OCI-LY1 (cell line): Measurements from ENCODE around the gene CFAP74.

Experiments used
- H2AFZ ChIP-seq: fragments of 200-600 bp; sonication (generic), shearing (Covaris generic); 2 replicates; pipeline ENCODE4 v1.6.0; 2014; ENCODE audit warnings: antibody characterized with exemption, mild to moderate bottlenecking, low read length
- H3F3A ChIP-seq: fragments of 200-600 bp; sonication (generic), shearing (Covaris generic); 2 replicates; pipeline ENCODE4 v1.6.0; 2014; ENCODE audit warnings: mild to moderate bottlenecking, antibody characterized with exemption, low read length, moderate library complexity; ENCODE audit not compliant: insufficient read depth
- H3K27ac ChIP-seq: fragments of 200-600 bp; sonication (generic); 2 replicates; pipeline ENCODE4 v1.5.1; 2014; ENCODE audit warnings: low read length, mixed run types, mild to moderate bottlenecking, low read depth; ENCODE audit not compliant: poor library complexity, severe bottlenecking
- H3K27me3 ChIP-seq: fragments of 200-600 bp; sonication (generic); 2 replicates; pipeline ENCODE4 v1.6.0; 2014; ENCODE audit warnings: antibody characterized with exemption, mild to moderate bottlenecking, low read length, moderate library complexity; ENCODE audit not compliant: insufficient read depth
- H3K36me3 ChIP-seq: fragments of 200-600 bp; sonication (generic); 2 replicates; pipeline ENCODE4 v1.6.1; 2014; ENCODE audit warnings: mild to moderate bottlenecking, antibody characterized with exemption, low read length, moderate library complexity, mixed read lengths; ENCODE audit not compliant: insufficient read depth
- H3K4me1 ChIP-seq: fragments of 200-600 bp; sonication (generic); 2 replicates; pipeline ENCODE4 v1.5.1; 2014; ENCODE audit warnings: mild to moderate bottlenecking, low read length, moderate library complexity; ENCODE audit not compliant: insufficient read depth, severe bottlenecking
- H3K4me2 ChIP-seq: fragments of 200-600 bp; sonication (generic), shearing (Covaris generic); 2 replicates; pipeline ENCODE4 v1.6.1; 2014; ENCODE audit warnings: low read length
- H3K4me3 ChIP-seq: fragments of 200-600 bp; sonication (generic); 2 replicates; pipeline ENCODE4 v1.5.1; 2014; ENCODE audit warnings: low read length, low read depth, mild to moderate bottlenecking, mixed read lengths; ENCODE audit not compliant: poor library complexity, severe bottlenecking
- H3K79me2 ChIP-seq: fragments of 200-600 bp; shearing (Covaris generic); 2 replicates; pipeline ENCODE4 v1.6.1; 2016; ENCODE audit warnings: mixed run types, low read length, mixed read lengths; ENCODE audit not compliant: insufficient read depth
- H3K9ac ChIP-seq: fragments of 200-600 bp; sonication (generic), shearing (Covaris generic); 2 replicates; pipeline ENCODE4 v1.6.1; 2014; ENCODE audit warnings: mild to moderate bottlenecking, low read length, mixed read lengths
- H3K9me2 ChIP-seq: fragments of 200-600 bp; sonication (generic), shearing (Covaris generic); 2 replicates; pipeline ENCODE4 v1.6.1; 2014; ENCODE audit warnings: low read depth, mild to moderate bottlenecking, low read length, mixed read lengths
- H3K9me3 ChIP-seq: fragments of 200-600 bp; shearing (Covaris generic); 2 replicates; pipeline ENCODE4 v1.6.1; 2014; ENCODE audit warnings: low read length, mixed read lengths
- H4K20me1 ChIP-seq: fragments of 200-600 bp; sonication (generic), shearing (Covaris generic); 2 replicates; pipeline ENCODE4 v1.6.0; 2016; ENCODE audit warnings: mild to moderate bottlenecking, low read length; ENCODE audit not compliant: insufficient read depth
- EZH2 ChIP-seq: fragments of 200-600 bp; sonication (generic), shearing (Covaris generic); IDR thresholded peaks from 2 replicates; pipeline ENCODE4 v1.8.0; 2017; ENCODE audit warnings: borderline replicate concordance, mixed run types, mild to moderate bottlenecking, antibody characterized with exemption, low read length, moderate library complexity, mixed read lengths
- TF ChIP-seq, protein P1 (sequence below): fragments of 200-600 bp; sonication (generic), shearing (Covaris generic); IDR thresholded peaks from 2 replicates; pipeline ENCODE4 v1.5.1; 2017; ENCODE audit warnings: mild to moderate bottlenecking, antibody characterized with exemption, low read length, moderate library complexity, mixed read lengths

The CFAP74 gene

DNA sequence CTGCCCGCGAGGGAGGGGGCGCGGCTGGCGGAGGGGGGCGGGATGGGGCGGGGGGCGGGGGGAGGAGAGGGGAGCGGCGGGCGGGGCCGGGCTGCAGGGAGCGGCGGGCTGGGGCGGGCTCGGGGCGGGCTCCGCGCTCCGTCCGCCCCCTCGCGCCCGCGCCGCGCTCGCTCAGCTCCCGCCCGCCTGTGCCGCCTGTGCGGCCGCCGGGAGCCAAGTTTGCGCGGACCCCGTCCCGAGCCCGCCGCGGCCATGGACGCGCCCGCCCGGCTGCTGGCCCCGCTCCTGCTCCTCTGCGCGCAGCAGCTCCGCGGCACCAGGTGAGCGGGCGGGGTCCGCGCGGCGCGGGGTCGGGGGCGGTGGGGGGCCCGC, 15.6 kb upstream of the CFAP74 start, which contains the start of gene GABRD:
Gene GABRD, plus strand, starts transcription at position 174 of the 372 bp plus-strand sequence. Its CDS starts 79 bp downstream, at position 253.
- Histone ChIP-seq H3K36me3 (no peaks in the 10 kb centered on the region), H3K9ac (no peak within 1 kb of the TSS), H3K9me3 (no peaks in the 10 kb centered on the region), H3K27ac (no peak within 1 kb of the TSS), H3K27me3 (no peaks in the 10 kb centered on the region; the same call in 1 of the 2 replicates), H3F3A (no peaks in the 10 kb centered on the region), H3K79me2 (no peaks in the 10 kb centered on the region), H3K4me1 (no peaks in the 10 kb centered on the region), H4K20me1 (no peaks in the 10 kb centered on the region), H2AFZ (no peak within 1 kb of the TSS), H3K4me3 (no peak within 1 kb of the TSS), H3K4me2 (no peak within 1 kb of the TSS), H3K9me2 (no peaks in the 10 kb centered on the region)
- no peak for TF ChIP-seq EZH2
- TF ChIP-seq, protein P1, sequence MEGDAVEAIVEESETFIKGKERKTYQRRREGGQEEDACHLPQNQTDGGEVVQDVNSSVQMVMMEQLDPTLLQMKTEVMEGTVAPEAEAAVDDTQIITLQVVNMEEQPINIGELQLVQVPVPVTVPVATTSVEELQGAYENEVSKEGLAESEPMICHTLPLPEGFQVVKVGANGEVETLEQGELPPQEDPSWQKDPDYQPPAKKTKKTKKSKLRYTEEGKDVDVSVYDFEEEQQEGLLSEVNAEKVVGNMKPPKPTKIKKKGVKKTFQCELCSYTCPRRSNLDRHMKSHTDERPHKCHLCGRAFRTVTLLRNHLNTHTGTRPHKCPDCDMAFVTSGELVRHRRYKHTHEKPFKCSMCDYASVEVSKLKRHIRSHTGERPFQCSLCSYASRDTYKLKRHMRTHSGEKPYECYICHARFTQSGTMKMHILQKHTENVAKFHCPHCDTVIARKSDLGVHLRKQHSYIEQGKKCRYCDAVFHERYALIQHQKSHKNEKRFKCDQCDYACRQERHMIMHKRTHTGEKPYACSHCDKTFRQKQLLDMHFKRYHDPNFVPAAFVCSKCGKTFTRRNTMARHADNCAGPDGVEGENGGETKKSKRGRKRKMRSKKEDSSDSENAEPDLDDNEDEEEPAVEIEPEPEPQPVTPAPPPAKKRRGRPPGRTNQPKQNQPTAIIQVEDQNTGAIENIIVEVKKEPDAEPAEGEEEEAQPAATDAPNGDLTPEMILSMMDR: no peak

DNA sequence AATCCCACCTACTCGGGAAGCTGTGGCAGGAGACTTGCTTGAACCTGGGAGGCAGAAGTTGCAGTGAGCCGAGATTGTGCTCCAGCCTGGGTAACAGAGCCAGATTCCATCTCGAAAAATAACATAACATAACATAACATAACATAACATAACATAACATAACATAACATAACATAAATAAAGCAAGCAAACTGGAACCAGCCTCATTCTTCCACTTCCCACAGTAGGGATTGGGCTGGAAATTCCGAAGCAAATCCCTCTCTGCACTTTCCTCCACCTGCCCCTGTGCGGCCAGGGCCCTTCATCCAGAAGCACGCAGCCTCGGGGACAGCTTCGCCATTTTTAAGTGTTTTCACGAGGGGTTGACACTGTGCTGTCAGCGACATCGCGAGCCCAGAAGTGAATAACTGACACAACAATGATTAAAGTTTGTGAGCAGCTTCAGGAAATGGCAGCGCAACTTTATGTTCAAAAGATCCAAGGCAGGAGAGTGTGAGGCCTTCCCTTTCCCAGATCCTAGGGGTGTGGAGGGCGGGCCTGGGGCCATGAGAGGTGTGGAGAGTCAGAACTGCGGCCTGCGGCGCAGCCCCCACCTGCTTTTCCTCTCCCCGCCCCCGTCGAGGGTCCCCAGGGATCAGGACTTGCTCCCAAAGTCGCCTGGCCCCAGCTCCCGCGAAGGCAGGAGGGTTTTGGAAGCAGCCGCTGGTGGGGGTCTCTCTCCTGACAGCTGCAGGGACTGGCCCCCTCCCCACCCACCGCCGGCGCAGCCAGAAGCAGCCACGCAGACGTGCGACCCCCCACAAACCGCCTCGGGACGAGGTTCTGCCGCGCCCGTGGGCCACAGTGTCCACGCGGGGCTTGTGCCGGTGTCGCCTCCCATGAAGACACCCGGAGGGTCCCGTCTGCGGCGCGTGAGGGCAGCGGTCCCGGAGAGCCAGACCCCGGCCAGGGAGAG, 14.9 kb upstream of the CFAP74 start:
- no peak for TF ChIP-seq EZH2
- TF ChIP-seq, protein P1: no peak
- H3K36me3 ChIP-seq: no peaks in the 10 kb centered on the region
- H3K79me2 ChIP-seq: no peaks in the 10 kb centered on the region
- no peak overlapping the region for H3K4me3 ChIP-seq
- H3K27me3 ChIP-seq: no peaks in the 10 kb centered on the region; the same call in 1 of the 2 replicates
- no peak overlapping the region for H3K9ac ChIP-seq
- H3F3A ChIP-seq: no peaks in the 10 kb centered on the region
- no peak overlapping the region for H3K4me2 ChIP-seq
- H3K4me1 ChIP-seq: no peaks in the 10 kb centered on the region
- H3K9me2 ChIP-seq: no peaks in the 10 kb centered on the region
- no peak overlapping the region for H3K27ac ChIP-seq
- no peaks in the 10 kb centered on the region for H4K20me1 ChIP-seq
- H3K9me3 ChIP-seq: no peaks in the 10 kb centered on the region
- H2AFZ ChIP-seq: no peak overlapping the region

DNA sequence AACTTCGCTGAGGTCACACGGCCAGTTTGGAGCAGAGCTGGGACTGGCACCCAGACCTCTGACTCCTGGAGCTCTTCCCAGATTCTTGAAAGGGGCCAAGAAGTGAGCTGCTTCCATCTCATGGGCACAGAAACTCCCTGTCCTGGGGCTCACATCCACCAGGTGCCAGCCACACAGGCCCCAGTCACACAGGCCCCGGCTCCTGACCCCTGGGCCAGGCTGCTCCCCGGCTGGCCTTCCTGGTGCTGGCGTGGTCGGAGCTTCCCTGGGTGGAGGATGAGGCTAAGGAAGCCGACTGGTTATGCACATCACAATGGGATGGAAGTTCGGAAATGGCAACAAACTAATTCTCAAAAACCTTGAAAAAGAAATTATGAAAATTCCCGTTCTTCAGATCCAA, 12.5 kb upstream of the CFAP74 start:
- H3K4me3 ChIP-seq: no peak overlapping the region
- no peak overlapping the region for H3K9ac ChIP-seq
- H3K27me3 ChIP-seq: no peaks in the 10 kb centered on the region; the same call in 1 of the 2 replicates
- H3K4me1 ChIP-seq: no peaks in the 10 kb centered on the region
- H3K9me3 ChIP-seq: no peaks in the 10 kb centered on the region
- H3K36me3 ChIP-seq: no peaks in the 10 kb centered on the region
- no peaks in the 10 kb centered on the region for H4K20me1 ChIP-seq
- H3K4me2 ChIP-seq: no peak overlapping the region
- no peaks in the 10 kb centered on the region for H3K79me2 ChIP-seq
- no peaks in the 10 kb centered on the region for H3K9me2 ChIP-seq
- no peak overlapping the region for H2AFZ ChIP-seq
- no peak overlapping the region for H3K27ac ChIP-seq
- no peaks in the 10 kb centered on the region for H3F3A ChIP-seq
- TF ChIP-seq, protein P1: no peak
- TF ChIP-seq EZH2: no peak
